Breast epithelium (tissue), 3 donors: Measurements from ENCODE around the gene DTD2.
"Not testable (repeated sequence)": the region's sequence is repeated elsewhere in the genome, so short reads cannot be mapped to it uniquely, and the experiment has no call there.

Experiments used
- POLR2A ChIP-seq: fragments of 450-650 bp; IDR thresholded peaks from one replicate; pipeline ENCODE4 v1.6.1; 2016; ENCODE audit warnings: antibody characterized with exemption, mild to moderate bottlenecking, moderate library complexity
- POLR2AphosphoS5 ChIP-seq, 3 donors: sonication (generic); formaldehyde crosslinking; IDR thresholded peaks; one replicate each; pipeline ENCODE4 v1.6.1; 2017; ENCODE audit warnings: antibody characterized with exemption in 3 of 3
- TF ChIP-seq, protein P1 (sequence below), 3 donors: fragments of 450-650 bp; IDR thresholded peaks; one replicate each; pipeline ENCODE4 v1.5.1; 2016 to 2017; ENCODE audit warnings: antibody characterized with exemption in 3 of 3, mild to moderate bottlenecking in 3 of 3, moderate library complexity in 3 of 3

- TF ChIP-seq, protein P1, sequence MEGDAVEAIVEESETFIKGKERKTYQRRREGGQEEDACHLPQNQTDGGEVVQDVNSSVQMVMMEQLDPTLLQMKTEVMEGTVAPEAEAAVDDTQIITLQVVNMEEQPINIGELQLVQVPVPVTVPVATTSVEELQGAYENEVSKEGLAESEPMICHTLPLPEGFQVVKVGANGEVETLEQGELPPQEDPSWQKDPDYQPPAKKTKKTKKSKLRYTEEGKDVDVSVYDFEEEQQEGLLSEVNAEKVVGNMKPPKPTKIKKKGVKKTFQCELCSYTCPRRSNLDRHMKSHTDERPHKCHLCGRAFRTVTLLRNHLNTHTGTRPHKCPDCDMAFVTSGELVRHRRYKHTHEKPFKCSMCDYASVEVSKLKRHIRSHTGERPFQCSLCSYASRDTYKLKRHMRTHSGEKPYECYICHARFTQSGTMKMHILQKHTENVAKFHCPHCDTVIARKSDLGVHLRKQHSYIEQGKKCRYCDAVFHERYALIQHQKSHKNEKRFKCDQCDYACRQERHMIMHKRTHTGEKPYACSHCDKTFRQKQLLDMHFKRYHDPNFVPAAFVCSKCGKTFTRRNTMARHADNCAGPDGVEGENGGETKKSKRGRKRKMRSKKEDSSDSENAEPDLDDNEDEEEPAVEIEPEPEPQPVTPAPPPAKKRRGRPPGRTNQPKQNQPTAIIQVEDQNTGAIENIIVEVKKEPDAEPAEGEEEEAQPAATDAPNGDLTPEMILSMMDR (IDR thresholded peaks at IDR 0.05): not testable (repeated sequence)
- TF ChIP-seq POLR2A; POLR2AphosphoS5 (IDR thresholded peaks at IDR 0.05): not testable (repeated sequence)
Measured at GRCh38 chr14:31437045-31437691, 20.1 kb downstream of the DTD2 start.
